GM12878 (cell line): Measurements from ENCODE around the gene C19orf38. TPM values are rescaled to one million over a fixed set of nuclear protein-coding genes. Genes with fewer than 3 reads are reported as not detected.

Experiments used
- ATAC-seq: fragments of 200-7000 bp; cut with Tn5 transposase; 3 replicates; pipeline ENCODE4 v1.9.1; 2020; ENCODE audit warnings: mild to moderate bottlenecking, moderate library complexity
- BruUV-seq: library from RNA; stranded (reverse); fragments of 400-500 nt; replicated peaks from 2 replicates; lab custom pipeline; 2021; lab: Mats Ljungman, UMichigan
- CTCF ChIA-PET: fragments of 300-600 bp; sonication (Branson Sonifier 250); formaldehyde crosslinking; extraction: SDS; loops from one replicate; lab custom pipeline; 2021; ENCODE audit warnings: inconsistent platforms; lab: Yijun Ruan, JAX
- POLR2A ChIA-PET: fragments of 350-600 bp; formaldehyde crosslinking; extraction: SDS; loops from one replicate; lab custom pipeline; 2021; ENCODE audit warnings: inconsistent platforms; lab: Charles Lee
- RAD21 ChIA-PET: fragments of 300-600 bp; sonication (Branson Sonifier 250); formaldehyde crosslinking; loops from one replicate; lab custom pipeline; 2023; ENCODE audit warnings: antibody characterized with exemption; ENCODE audit not compliant: unreplicated experiment; lab: Charles Lee
- SMC1A ChIA-PET: fragments of 300-600 bp; sonication (Branson Sonifier 250); formaldehyde crosslinking; loops from one replicate; lab custom pipeline; 2023; ENCODE audit not compliant: unreplicated experiment, uncharacterized antibody; lab: Charles Lee
- DNase-seq: peaks from one replicate; pipeline ENCODE4 v3.0.0-alpha.2; 2011; ENCODE audit warnings: low read depth, low spot score
- FAIRE-seq: peaks from 3 replicates; lab custom pipeline; 2011; peaks lifted over from hg19 to GRCh38; lab: Jason Lieb, UNC
- H2AFZ ChIP-seq: 2 replicates; pipeline ENCODE4 v1.6.0; 2011; ENCODE audit warnings: low read depth, low read length, control low read depth; ENCODE audit not compliant: control insufficient read depth
- H3K27ac ChIP-seq: 2 replicates; pipeline ENCODE4 v1.5.1; 2011; ENCODE audit warnings: control low read depth; ENCODE audit not compliant: control insufficient read depth, insufficient read depth
- H3K27me3 ChIP-seq, 2 experiments: replicated peaks in 1 of 2; 2 replicates each; pipeline versions ENCODE4 v1.6.0 to v1.6.1; 2011; ENCODE audit warnings: low read length in 1 of 2; ENCODE audit not compliant: control insufficient read depth in 2 of 2, insufficient read depth in 2 of 2
- H3K36me3 ChIP-seq, 2 experiments: 2 replicates each; pipeline ENCODE4 v1.5.1; 2011; ENCODE audit warnings: low read length in 1 of 2; ENCODE audit not compliant: control insufficient read depth in 2 of 2, insufficient read depth in 2 of 2
- H3K4me1 ChIP-seq: 2 replicates; pipeline ENCODE4 v1.6.1; 2011; ENCODE audit warnings: mild to moderate bottlenecking, low read length, moderate library complexity, mixed read lengths; ENCODE audit not compliant: control insufficient read depth, insufficient read depth
- H3K4me2 ChIP-seq: 2 replicates; pipeline ENCODE4 v1.6.0; 2011; ENCODE audit warnings: control low read depth; ENCODE audit not compliant: control insufficient read depth, insufficient read depth
- H3K4me3 ChIP-seq: fragments of 200-600 bp; sonication (generic); 2 replicates; pipeline ENCODE4 v1.5.1; 2016
- H3K79me2 ChIP-seq: 2 replicates; pipeline ENCODE4 v1.6.0; 2011; ENCODE audit warnings: low read length; ENCODE audit not compliant: control insufficient read depth, insufficient read depth
- H3K9ac ChIP-seq: 2 replicates; pipeline ENCODE4 v1.8.0; 2011; ENCODE audit warnings: low read length, control low read depth, mixed read lengths; ENCODE audit not compliant: control insufficient read depth, insufficient read depth
- H3K9me3 ChIP-seq: replicated peaks from 3 replicates; pipeline ENCODE4 v1.5.1; 2011; ENCODE audit warnings: mild to moderate bottlenecking, low read length; ENCODE audit not compliant: control insufficient read depth, insufficient read depth
- H4K20me1 ChIP-seq: 2 replicates; pipeline ENCODE4 v1.6.0; 2011; ENCODE audit not compliant: control insufficient read depth, insufficient read depth
- CEBPB ChIP-seq, 2 experiments: fragments of 150-350 bp in 1 of 2; IDR thresholded peaks; 2 replicates each; pipeline ENCODE4 v1.6.1; 2012 to 2014; ENCODE audit warnings: low read depth in 2 of 2, low read length in 2 of 2, borderline replicate concordance in 1 of 2, inconsistent platforms in 1 of 2
- EGR1 ChIP-seq, 2 experiments: IDR thresholded peaks; 1 replicate in 1 of 2; 2 replicates in 1 of 2; pipeline ENCODE4 v1.6.1; 2011 to 2012; ENCODE audit warnings: low read depth in 2 of 2, low read length in 2 of 2, borderline replicate concordance in 1 of 2, mild to moderate bottlenecking in 1 of 2, moderate library complexity in 1 of 2
- MXI1 ChIP-seq: fragments of 150-350 bp; IDR thresholded peaks from 2 replicates; pipeline ENCODE4 v1.6.1; 2011; ENCODE audit warnings: low read depth, mild to moderate bottlenecking, inconsistent platforms, low read length, improper control_type of control experiment
- PBX3 ChIP-seq: IDR thresholded peaks from 2 replicates; pipeline ENCODE4 v1.6.1; 2011; ENCODE audit warnings: mild to moderate bottlenecking, low read depth, low read length, moderate library complexity; ENCODE audit not compliant: insufficient replicate concordance
- SP1 ChIP-seq: IDR thresholded peaks from one replicate; pipeline ENCODE4 v1.6.1; 2011; ENCODE audit warnings: low read depth, low read length
- WGBS: methylation state at CpG from one replicate; pipeline ENCODE4 v1.1.6; 2016; ENCODE audit warnings: low lambda C conversion rate; ENCODE audit not compliant: insufficient replicate concordance, insufficient coverage; ENCODE audit errors: missing lambda C conversion rate; 5-methylcytosine and 5-hydroxymethylcytosine counted together
- in situ Hi-C: fragments of 300-500 bp; cut with MboI; formaldehyde crosslinking; loops from 9 replicates; pipeline ENCODE4 v1.14.3; 2018; ENCODE audit warnings: mixed read lengths
- intact Hi-C: fragments of 100-400 bp; cut with micrococcal nuclease; formaldehyde crosslinking; loops from one replicate; pipeline ENCODE4 v1.14.2; 2022; ENCODE audit not compliant: unreplicated experiment
- polyA plus RNA-seq, 11 experiments: library from polyadenylated mRNA; depleted of rRNA in 4 of 11; unstranded in 6 of 11; stranded (reverse) in 5 of 11; fragments of >200 nt; fragmentation: Nextera tagmentation in 4 of 11; fragmentation: Illumina TruSeq in 1 of 11; extraction: Ambion mirVana in 4 of 11; extraction: Trizol in 1 of 11; gene quantifications; 1 replicate in 1 of 11; 2 replicates in 10 of 11; pipeline versions ENCODE4 v1.2.1 to v1.2.3, GENCODE V29; 2011 to 2016; ENCODE audit warnings: inconsistent platforms in 2 of 11, missing spikeins in 2 of 11, low read depth in 1 of 11
- total RNA-seq, 4 experiments: library from RNA; depleted of rRNA in 3 of 4; stranded (reverse); fragments of >200 nt in 3 of 4; fragmentation: Illumina TruSeq in 1 of 4; extraction: Trizol in 1 of 4; gene quantifications; 2 replicates each; pipeline versions ENCODE4 v1.2.1 to v1.2.3, GENCODE V29; 2013 to 2021

The C19orf38 gene
- total and polyA plus RNA-seq, 10 of the 15 experiments (the other 5 are each of a cell fraction or from before 2014, with no cell fraction given) = 2.6 to 7.5 (median 5.0) TPM

- no peak for TF ChIP-seq CEBPB (IDR thresholded peaks at IDR 0.05; ENCODE audit: borderline replicate concordance in 1 of 2, low read depth in 2 of 2, low read length in 2 of 2)
These were observed 4.0 kb downstream of the C19orf38 start (continued) for GRCh38 chr19:10852098-10852800.

DNA sequence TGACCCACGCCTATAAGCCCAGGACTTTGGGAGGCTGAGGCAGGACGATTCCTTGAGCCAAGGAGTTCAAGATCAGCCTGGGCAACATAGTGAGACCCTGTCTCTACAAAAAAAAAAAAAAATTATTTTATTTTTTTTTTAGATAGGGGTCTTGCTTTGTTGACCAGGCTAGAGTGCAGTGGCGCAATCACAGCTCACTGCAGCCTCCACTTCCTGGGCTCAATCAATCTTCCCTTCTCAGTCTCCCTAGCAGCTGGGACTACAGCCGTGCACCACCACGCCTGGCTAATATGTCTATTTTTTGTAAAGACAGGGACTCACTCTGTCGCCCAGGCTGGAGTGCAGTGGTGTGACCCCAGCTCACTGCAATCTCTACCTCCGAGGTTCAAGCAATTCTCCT lies 4.7 kb downstream of the C19orf38 start:
- no peaks in the 10 kb centered on the region for H3K27me3 ChIP-seq
- no peak for TF ChIP-seq EGR1 (IDR thresholded peaks at IDR 0.05; ENCODE audit: borderline replicate concordance in 1 of 2, low read depth in 2 of 2, low read length in 2 of 2)
- TF ChIP-seq PBX3 = no peak
- no peak for TF ChIP-seq SP1
- TF ChIP-seq MXI1 = no peak
- TF ChIP-seq, all 136 proteins: peak for 0
- FAIRE-seq = no peak
- no peaks in the 10 kb centered on the region for H4K20me1 ChIP-seq
- intact Hi-C loops = no loop called here
- in situ Hi-C loops = no loop called here
- no peaks in the 10 kb centered on the region for H3K36me3 ChIP-seq
- ChIA-PET CTCF (interaction anchor here (1.4 to 4.0 kb wide), 2 partner anchors 11 to 136 kb away, joined by 6 to 42 read pairs; partner anchors contain the start of gene DNM2), POLR2A (interaction anchor here (0.5 to 1.1 kb wide), 2 partner anchors 11 to 387 kb away, joined by 3 to 7 read pairs; no protein-coding TSS in a partner anchor), RAD21 (interaction anchor here (0.8 to 2.2 kb wide), 2 partner anchors 12 to 16 kb away, joined by 3 to 8 read pairs; no protein-coding TSS in a partner anchor), SMC1A (interaction anchor here (0.8 to 2.3 kb wide), 3 partner anchors 11 to 136 kb away, joined by 3 to 10 read pairs (median 3); partner anchors contain the start of gene DNM2)
- no peaks in the 10 kb centered on the region for H3K79me2 ChIP-seq
- WGBS = 17% methylated on average over 7 of the region's 7 CpGs
- H3K27ac ChIP-seq = no peak overlapping the region
- BruUV-seq = no TSS peak
- DNase-seq = no peak
- H3K4me3 ChIP-seq = no peak overlapping the region
- H3K4me2 ChIP-seq = no peak overlapping the region
- H3K9me3 ChIP-seq = no peaks in the 10 kb centered on the region
- H3K4me1 ChIP-seq = peaks cover 5% of the 10 kb centered on the region
- H2AFZ ChIP-seq = no peak overlapping the region
- ATAC-seq = no peak
- H3K9ac ChIP-seq = no peak overlapping the region
